Left cardiac atrium (tissue), 4 donors: ENCODE results near the gene WT1. TPM values are rescaled to one million over a fixed set of nuclear protein-coding genes. Genes with fewer than 3 reads are reported as not detected.
A peak's percentile ranks its signal among the peaks of the same experiment; 100 is the strongest.
"Not testable (repeated sequence)": the region's sequence is repeated elsewhere in the genome, so short reads cannot be mapped to it uniquely, and the experiment has no call there.

Source experiments
- ATAC-seq, 2 donors: fragments of 200-7000 bp; cut with Tn5 transposase; one replicate each; pipeline ENCODE4 v1.9.1; 2020; ENCODE audit warnings: mild to moderate bottlenecking in 2 of 2, moderate library complexity in 2 of 2
- DNase-seq: peaks from one replicate; pipeline ENCODE4 v3.0.0-alpha.2; 2020
- intact Hi-C, 2 donors: fragments of 100-400 bp; cut with DNase I; formaldehyde crosslinking; loops; one replicate each; pipeline versions ENCODE4 v1.14.1 to v1.15.1; 2022 to 2023
- long read RNA-seq: library from polyadenylated mRNA; unstranded; transcript quantifications from one replicate; pipeline ENCODE4 v2.0.0, GENCODE V29; 2021
- total RNA-seq, 2 donors: library from RNA; stranded (reverse); fragmentation: NEBNext Ultra II Directional; extraction: Animal tissue kit (Norgen Biotek cat#: 25700); gene quantifications; one replicate each; pipeline ENCODE4 v1.2.1, GENCODE V29; 2021
- donor health status: DM: no; HTN: yes; CAD: no.
- donor health status: DM: no; HTN: yes; CAD: no; lungs with severe emphysema.
- donor health status: DM: yes; HTN: yes; CAD: no.
- donor health status: Dilated cardiomyopathy.

WT1 gene
- total RNA-seq = 1 to 10 TPM; 4.2 to 4.5 TPM
- long read RNA-seq, partial matches to known transcripts = 0 of 1 reads
- long read RNA-seq, other reads (novel, unspliced or antisense) = 1 of 1 reads

DNA sequence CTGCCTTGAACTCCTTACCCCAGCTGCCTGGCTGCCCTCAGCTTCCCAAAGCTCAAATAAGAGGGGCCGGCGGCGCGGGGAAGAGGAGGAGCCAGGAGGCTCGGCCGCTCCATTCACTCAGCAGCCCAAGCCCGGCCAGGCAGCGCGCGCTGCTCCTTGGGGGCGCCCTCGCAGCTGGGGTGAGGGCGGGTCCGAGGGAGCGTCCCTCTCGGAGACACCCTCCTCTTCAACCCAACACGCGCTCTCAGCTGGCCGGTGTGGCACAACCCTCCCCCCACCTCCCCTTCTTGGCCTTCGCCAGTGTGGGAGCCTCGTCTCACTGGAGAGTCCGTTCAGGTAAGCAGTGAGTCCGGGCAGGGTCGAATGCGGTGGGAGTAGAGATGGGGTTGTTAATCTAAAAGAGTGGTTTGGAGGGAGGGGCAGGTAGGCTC, at the start of gene WT1:
Gene WT1, minus strand, starts transcription at position 29 of the 431 bp plus-strand sequence.
- intact Hi-C loops = no loop called here
- peak; percentile 71 to 82 for ATAC-seq
- DNase-seq = peak; percentile 83

DNA sequence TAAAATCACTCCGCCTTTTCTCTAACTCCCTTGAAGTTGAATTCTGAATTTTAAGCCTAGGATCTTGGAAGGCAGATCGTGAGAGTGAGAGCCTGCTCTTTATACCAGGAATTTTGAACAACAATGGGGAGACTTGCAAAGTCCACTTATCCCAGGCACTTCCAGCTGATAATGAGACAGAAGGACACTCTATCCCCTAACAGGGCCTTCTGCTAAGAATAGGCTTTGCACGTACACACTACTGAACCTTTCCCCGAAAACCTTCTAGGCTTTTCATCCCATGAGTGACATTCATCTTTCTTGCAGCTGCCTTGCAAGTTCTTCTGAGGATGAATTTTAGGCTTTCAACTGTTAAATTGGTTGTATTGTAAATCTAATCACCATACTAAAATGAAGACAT, 44.0 kb upstream of the WT1 start:
- ATAC-seq (peak; percentile 41 to 70), DNase-seq (no peak)
- intact Hi-C loops = no loop called here

DNA sequence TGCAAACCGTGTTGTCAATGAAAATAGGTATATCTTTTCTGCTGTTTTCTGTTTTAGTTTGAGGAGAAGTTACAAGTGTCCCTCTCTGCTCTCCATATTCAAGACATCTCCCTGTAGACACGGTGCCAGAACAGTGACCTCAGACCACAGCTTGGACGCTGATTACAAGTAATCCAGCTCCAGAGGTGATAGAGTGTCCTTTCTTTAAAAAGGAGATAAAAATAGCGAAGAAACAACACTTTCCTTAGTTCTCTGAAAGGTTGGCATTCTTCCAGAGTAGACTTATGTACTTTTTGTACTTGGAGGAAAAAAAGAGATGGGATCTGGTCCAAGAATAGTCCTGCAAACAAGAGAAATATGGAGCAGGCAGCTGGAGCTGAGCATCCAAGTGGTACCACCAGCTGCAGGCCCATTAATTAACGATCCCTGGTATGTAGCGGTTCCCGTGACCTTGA, 43.0 kb upstream of the WT1 start:
- ATAC-seq (peak in 1 of 2 donors; percentile 67), DNase-seq (no peak)
- intact Hi-C loops = no loop called here

DNA sequence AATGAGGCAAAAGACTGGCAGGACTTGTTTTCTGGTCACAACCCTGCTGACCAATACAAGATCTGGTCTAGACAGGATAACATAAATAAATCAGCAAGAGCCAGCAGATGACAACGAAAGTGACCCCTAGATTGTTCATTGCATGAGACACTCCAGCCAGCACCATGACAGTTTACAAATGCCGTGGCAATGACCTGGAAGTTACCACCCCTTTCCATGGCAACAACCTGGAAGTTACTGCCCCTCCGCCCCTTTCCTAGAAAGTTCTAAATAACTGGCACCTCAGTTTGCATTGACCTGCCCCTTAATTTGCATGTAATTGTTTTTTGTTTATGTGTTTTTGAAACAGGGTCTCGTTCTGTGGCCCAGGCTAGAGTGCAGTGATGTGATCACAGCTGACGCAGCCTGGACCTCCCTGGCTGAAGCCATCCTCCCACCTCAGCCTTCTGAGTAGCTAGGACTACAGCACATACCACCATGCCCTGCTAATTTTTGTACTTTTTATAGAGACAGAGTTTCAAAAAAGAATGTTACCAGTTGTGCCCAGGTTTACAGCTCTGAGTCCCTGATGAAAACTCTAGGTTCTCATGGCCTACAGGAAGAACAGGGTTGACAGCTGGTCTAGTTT, 38.1 kb upstream of the WT1 start:
- ATAC-seq = no peak
- DNase-seq = no peak
- intact Hi-C loops = no loop called here

DNA sequence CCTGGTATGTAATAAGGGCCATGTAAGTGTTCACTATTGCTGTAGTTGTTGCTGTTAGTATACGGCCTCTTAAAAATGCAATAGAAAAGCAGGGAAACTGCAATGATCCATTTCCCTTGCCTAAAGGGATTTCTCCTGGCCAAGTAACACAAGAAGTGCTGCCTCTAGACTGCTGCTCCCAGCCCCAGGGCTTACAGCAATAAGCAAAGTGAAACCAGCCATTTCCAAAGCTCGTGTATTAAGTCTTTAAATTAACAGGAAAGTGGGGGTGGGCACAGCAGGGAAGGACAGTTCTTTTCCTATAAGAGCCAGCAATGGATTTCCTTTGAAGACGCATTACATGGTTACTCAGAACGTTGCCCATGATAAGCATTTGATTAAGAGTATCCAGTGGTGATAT, 36.9 kb upstream of the WT1 start:
- DNase-seq (no peak), ATAC-seq (no peak)
- intact Hi-C loops = no loop called here

DNA sequence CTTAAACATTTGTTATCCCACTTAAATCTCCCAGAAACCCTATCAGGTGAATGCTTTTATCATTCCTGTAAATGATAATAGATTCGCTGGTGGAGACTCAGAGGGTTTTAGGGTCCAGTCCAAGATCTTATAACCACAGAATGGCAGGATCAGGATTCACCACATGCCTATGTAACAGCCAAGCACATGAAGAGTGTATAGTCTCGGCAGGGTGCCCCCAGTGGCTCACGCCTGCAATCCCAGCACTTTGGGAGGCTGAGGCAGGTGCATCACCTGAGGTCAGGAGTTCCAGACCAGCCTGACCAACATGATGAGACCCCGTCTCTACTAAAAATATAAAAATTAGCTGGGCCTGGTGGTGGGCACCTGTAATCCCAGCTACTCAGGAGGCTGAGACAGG, 36.2 kb upstream of the WT1 start:
- intact Hi-C loops, ATAC-seq, DNase-seq: not testable (repeated sequence)

DNA sequence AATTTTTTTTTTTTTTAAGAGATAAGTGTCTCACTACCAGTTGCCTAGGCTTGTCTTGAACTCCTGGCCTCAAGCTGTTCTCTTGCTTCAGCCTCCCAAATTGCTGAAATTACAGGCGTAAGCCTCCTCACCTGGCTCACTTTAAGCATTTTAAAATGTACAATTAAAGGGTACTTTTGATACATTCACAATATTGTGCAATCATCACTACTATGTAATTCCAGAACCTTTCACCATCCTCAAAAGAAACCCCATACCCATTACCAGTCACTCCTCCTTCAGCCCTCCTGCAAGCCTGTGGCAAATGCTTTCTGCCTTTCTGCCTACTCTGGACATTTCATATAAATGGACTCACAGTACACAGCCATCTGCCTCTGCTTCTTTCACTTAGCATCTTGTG, 34.5 kb upstream of the WT1 start:
- ATAC-seq = no peak
- intact Hi-C loops = no loop called here
- DNase-seq = no peak

DNA sequence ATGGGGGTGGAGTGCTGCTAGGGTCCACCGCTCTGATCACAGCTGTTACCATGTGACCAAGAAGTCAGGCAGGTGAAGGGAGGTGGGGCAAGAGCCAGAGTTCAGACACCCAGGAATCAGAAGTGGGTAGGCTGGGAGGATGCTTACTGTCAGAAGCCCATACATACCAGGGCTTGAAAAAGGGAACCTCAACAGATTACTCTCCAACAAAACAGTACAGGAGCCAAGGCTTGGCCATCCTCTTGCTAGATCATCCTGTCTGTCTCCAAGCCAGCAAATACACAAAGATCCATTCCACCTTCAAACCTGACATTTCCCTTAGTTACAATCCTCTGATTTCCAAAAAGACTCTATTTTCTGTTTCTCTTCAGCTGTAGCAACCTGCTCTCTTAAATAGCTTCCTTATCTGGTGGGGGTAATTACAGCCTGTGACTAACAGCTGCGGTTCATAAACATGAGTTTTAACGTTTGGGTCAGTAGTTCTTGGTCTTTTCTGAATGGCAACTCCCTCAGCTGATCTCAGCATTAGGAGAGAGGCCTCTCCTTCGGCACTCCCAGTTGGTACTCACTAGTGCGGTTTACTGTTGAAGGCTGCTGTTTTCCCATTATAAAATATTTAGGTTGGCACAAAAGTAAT, 31.1 kb upstream of the WT1 start:
- intact Hi-C loops = no loop called here
- ATAC-seq (peak; percentile 61 to 97), DNase-seq (no peak)

DNA sequence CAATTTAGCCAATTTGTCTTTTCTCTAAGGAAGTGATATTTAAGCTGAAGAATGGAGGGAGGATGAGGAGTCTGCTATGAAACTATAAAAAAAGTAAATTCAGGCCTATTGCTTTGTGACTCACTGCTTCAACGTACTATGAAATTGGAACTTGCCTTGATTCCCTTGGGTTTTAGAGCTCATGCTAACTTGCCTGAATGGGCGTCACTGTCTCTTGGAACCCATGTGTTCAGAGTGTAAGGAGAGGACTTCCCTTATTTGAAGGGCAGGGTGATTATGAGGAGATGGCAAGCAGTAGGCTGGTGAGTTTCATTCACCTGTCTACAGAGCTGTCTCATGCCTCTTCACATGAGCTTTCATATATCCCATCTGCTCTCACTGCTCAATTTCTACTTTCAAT, 28.7 kb upstream of the WT1 start:
- intact Hi-C loops = no loop called here
- no peak for ATAC-seq
- no peak for DNase-seq

DNA sequence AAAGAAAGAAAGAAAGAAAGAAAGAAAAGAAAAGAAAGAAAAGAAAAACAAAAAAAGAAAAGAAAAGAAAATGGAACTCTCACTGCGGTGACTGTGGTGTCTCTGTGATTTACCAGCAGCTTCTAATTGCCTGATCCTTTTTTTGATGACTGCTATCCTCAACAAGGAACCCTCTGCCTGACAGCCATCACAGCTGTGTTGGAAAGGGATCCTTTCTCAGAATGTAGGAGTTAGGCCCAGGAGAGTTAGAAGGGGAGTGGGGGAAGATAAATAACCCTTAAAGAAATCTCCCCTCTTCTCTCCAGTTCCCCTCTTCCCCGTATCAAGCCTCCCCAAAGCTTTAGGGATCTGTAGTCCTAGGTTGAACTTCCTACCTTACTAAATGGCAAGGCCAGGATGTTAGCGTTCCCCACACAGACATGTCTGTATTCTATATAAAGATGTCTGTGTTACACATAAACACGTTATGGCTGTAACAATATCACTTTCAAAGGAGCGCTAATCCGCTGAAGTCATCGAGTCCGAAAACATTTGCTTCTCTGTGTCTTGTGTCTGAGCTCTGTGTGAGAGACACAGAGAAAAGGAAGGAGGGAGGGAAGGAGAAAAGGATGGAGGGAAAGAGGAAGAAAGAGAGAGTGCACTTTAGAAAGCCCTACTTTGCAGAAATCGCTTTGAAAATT, 26.8 kb upstream of the WT1 start:
- intact Hi-C loops = no loop called here
- no peak for ATAC-seq
- no peak for DNase-seq

DNA sequence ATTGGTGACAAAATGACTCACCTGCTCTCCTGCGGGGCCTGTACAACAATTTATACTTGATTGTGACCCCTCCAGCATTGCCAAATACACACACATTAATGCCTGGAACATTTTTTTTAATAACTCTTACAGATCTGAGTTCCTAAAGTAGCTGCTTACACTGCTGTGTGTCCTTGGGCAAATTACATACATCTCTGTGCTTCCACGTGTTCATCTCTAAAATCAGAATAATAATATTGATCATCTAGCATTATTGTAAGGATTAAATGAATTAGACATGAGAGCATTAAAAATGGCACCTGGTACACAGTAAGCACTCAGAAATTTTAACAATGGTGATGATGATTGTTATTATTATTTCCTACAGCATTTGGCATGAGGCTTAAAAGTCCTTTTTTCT, 21.5 kb upstream of the WT1 start:
- ATAC-seq (no peak), DNase-seq (no peak)
- intact Hi-C loops = no loop called here

DNA sequence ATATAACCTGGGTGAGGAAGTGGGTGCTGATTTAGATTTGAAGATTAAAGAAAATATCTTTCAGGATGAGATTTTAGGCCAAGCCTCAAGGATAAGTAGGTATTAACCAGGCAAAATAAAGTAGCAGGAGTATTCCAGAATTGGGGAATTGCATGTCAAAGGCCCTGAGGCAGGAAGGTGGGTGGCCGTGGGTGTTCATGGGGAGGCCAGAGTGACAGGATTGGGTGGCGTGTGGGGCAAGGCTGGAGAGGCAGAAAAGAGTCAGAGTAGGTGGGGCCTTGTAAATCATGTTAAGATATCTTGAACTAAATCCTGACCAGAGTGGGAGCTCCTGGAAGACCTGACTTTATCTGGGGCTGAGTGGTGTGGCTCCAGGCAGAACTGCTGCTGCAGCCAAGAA, 19.7 kb upstream of the WT1 start:
- DNase-seq (no peak), ATAC-seq (no peak)
- intact Hi-C loops = no loop called here

DNA sequence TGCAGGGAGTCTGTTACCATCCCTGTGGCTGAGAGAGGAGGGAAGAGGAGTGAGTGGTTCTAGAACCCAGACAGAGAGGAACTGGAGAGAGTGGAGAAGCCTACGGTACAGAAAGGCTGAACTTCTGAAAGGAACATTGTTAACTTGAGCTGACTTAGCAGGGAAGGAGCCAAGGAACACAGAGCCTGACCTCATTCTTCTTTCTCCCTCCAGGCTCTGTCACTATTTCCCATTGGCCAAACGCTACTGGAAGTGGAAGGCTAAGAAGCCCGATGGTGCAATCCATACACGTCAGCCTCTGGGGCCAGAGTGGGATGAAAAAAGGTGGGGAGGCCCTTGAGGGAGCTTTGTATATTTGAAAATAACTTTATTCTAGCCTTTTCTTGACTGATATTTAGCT, 16.5 kb upstream of the WT1 start:
- ATAC-seq (peak; percentile 93 to 95), DNase-seq (peak; percentile 62)
- intact Hi-C loops = no loop called here

DNA sequence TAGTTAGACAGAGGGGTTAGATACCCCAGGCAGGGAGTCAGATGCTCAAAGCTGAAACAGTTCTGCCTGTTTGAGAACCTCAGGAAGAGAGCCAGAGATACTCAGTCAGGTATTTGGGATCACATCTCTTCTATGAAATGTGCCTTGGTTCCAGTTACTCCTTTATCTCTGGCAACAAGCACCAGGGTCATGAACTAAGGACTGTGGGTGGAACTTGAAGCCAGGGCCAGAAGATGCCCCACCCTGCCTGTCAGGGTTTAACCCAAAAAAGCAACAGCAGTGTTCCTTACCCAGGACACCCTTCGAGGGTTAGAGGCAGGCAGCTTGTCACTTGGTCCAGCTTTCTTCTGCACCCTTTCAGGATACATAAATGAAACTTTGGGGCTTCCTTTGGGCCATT, 15.0 kb upstream of the WT1 start:
- ATAC-seq (peak in 1 of 2 donors; percentile 65), DNase-seq (no peak)
- intact Hi-C loops = no loop called here

DNA sequence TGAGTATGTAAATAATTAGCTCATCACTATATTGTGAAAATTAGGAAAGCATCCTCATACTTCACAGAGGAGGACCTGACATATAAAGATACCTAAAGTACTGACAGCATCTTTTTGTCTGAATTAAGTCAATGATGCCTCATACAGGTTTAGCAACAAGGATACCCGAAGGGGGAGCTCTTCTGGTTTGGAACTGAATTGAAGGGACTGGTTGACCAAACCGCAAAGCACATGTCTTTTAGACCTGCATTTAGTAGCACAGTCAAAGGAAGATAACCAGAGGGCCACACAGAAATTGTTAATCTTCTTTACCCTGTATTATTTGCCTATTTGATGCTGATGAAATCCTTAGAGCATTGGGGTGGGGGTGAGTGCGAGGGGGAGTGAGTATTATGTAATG, 12.9 kb upstream of the WT1 start:
- intact Hi-C loops = no loop called here
- no peak for ATAC-seq
- DNase-seq = no peak

DNA sequence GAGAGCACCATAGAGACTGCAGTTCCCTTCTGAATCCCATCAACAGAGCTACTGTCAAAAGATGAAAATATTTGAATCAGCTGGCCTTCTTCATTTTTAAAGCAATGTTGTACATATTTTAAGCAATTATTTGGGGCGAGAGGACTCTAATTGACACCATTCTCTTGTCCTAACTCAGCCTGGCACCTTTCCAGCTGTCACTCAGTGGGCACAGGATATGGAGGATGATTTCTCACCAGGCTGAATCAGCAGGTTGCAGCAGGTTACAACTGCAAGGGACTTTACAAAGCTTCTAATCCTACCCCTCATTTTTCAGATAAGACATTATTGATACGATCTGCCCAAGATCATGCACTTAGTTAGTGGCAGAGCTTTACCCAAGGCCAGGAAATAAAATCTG, 11.9 kb upstream of the WT1 start:
- no peak for ATAC-seq
- no peak for DNase-seq
- intact Hi-C loops = no loop called here

DNA sequence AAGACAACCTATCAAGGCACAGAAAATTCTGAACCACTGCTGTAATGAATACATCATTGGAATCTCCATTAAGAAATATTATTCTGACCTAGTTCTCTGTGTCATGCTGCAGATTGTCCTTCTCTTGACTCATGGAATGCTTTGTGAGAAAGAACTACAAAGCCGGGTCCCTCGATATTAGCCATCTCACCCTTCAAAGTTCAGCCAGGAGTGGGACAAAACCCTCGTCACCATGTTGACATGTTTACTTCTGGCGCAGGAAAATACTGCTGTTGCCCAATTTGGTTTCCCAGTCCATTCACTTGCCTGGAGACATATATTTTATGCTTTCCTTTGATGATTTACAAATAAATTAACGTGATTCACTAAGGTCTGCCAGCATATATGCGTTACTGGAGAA, 10.9 kb upstream of the WT1 start:
- ATAC-seq (no peak), DNase-seq (no peak)
- intact Hi-C loops = no loop called here

DNA sequence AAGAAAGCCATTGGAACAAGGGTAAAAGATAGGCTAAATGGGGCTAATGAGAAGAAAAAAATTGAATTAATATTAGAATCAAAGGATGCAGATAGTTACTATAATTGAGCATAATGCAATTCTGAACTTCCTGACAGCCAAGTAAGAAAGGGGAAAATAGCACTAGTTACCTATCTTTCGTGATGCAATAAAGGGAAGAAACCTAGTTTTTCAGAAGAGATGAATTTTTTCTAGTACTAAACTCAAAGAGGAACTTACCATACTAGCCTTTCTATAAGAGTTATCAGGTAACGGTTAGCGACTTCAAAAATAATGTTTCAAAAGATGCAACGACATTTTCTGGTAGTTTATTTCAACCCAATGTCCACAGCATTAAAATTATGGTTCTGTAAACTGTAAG, 8.8 kb upstream of the WT1 start:
- ATAC-seq (no peak), DNase-seq (no peak)
- intact Hi-C loops = no loop called here

DNA sequence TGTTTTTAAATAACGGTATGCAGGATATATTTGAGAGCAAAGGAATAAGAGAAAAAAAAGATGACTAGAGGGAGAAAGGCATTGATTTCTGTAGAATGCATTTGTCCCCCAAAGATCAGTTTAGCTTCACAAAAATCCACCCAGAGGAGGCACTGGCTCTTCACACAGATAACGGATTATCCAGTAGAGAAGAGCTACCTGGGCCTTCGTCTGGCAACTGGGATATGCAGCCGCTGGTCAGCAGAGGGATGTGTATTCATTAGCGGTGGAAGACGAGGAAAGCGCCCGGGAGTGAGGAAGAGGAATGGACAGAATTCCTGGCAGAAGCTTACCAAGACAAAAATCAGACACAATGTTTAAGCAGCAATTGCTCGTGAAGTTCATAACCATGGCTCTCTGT, 5.6 kb upstream of the WT1 start:
- intact Hi-C loops = no loop called here
- no peak for DNase-seq
- no peak for ATAC-seq

DNA sequence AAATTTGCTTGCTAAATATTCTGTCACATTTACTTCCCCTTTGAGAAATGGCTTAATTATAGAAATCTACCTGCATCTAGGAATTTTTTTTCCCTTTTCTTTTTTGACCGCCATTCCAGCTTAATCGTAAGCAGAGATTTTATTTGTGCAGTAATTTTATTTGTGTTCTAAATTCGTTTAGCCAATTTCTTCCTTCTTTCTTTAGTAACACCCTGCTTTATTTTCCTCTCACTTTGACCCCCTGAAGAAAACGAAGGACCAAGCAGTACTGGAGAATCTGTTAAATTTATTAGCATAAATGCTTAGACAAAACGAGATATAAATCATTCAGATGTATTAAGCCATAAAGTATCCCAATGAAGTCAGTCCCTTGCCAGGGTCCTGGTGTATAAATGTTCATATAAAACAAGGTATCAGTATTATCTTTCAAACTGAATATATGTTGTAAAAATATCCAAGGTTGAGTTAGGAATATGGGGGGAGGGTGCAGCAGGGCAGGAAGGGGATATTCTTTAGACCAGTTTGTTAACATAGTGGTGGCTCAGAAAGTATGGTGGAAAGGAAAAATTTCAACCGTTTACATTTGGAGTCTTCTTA, 5.1 kb upstream of the WT1 start:
- intact Hi-C loops = no loop called here
- ATAC-seq = no peak
- no peak for DNase-seq
